ENCODE results near the gene HSPB1.

HSPB1 gene

GRCh38 chr7:76338298-76339084, 36.0 kb downstream of the HSPB1 start:
- Histone ChIP-seq H3K9me3 (ENCODE audit: control insufficient read depth in 1 of 2, low read length in 2 of 2) (no peaks in the 10 kb centered on the region), H3K4me3 (ENCODE audit: low read depth in 1 of 2, low read length in 2 of 2) (no peak overlapping the region), H3K4me1 (ENCODE audit: control insufficient read depth in 1 of 2, insufficient read depth in 2 of 2, low read length in 2 of 2) (peaks cover 4 to 46% of the 10 kb centered on the region in 2 donors), H3K36me3 (ENCODE audit: control insufficient read depth in 1 of 2, insufficient read depth in 2 of 2, low read length in 2 of 2) (peaks cover 5 to 9% of the 10 kb centered on the region in 2 donors), H3K27ac (ENCODE audit: low read length) (no peak overlapping the region), H3K27me3 (ENCODE audit: low read depth, low read length) (no peaks in the 10 kb centered on the region)

GRCh38 chr7:76340617-76341131, 38.2 kb downstream of the HSPB1 start:
- H3K4me3 ChIP-seq (ENCODE audit: low read depth in 1 of 2, low read length in 2 of 2), result no peak overlapping the region
- no peaks in the 10 kb centered on the region for H3K9me3 ChIP-seq (ENCODE audit: control insufficient read depth in 1 of 2, low read length in 2 of 2)
- H3K27me3 ChIP-seq (ENCODE audit: low read depth, low read length), result no peaks in the 10 kb centered on the region
- H3K27ac ChIP-seq (ENCODE audit: low read length), result no peak overlapping the region
- H3K36me3 ChIP-seq (ENCODE audit: control insufficient read depth in 1 of 2, insufficient read depth in 2 of 2, low read length in 2 of 2), result peaks cover 14 to 25% of the 10 kb centered on the region in 2 donors
- peaks cover 0 to 34% of the 10 kb centered on the region in 2 donors for H3K4me1 ChIP-seq (ENCODE audit: control insufficient read depth in 1 of 2, insufficient read depth in 2 of 2, low read length in 2 of 2)

- H3K4me3 ChIP-seq (ENCODE audit: low read depth in 1 of 2, low read length in 2 of 2), result no peak overlapping the region
- peaks cover 28 to 34% of the 10 kb centered on the region in 2 donors for H3K36me3 ChIP-seq (ENCODE audit: control insufficient read depth in 1 of 2, insufficient read depth in 2 of 2, low read length in 2 of 2)
- no peaks in the 10 kb centered on the region for H3K9me3 ChIP-seq (ENCODE audit: control insufficient read depth in 1 of 2, low read length in 2 of 2)
- H3K4me1 ChIP-seq (ENCODE audit: control insufficient read depth in 1 of 2, insufficient read depth in 2 of 2, low read length in 2 of 2), result peaks cover 0 to 31% of the 10 kb centered on the region in 2 donors
- H3K27ac ChIP-seq (ENCODE audit: low read length), result no peak overlapping the region
- no peaks in the 10 kb centered on the region for H3K27me3 ChIP-seq (ENCODE audit: low read depth, low read length)
These were observed 39.7 kb downstream of the HSPB1 start for GRCh38 chr7:76342222-76342621.

- Histone ChIP-seq H3K27me3 (ENCODE audit: low read depth, low read length) (no peaks in the 10 kb centered on the region), H3K9me3 (ENCODE audit: control insufficient read depth in 1 of 2, low read length in 2 of 2) (no peaks in the 10 kb centered on the region), H3K4me1 (ENCODE audit: control insufficient read depth in 1 of 2, insufficient read depth in 2 of 2, low read length in 2 of 2) (peaks cover 0 to 26% of the 10 kb centered on the region in 2 donors), H3K4me3 (ENCODE audit: low read depth in 1 of 2, low read length in 2 of 2) (no peak overlapping the region), H3K36me3 (ENCODE audit: control insufficient read depth in 1 of 2, insufficient read depth in 2 of 2, low read length in 2 of 2) (peaks cover 28 to 39% of the 10 kb centered on the region in 2 donors), H3K27ac (ENCODE audit: low read length) (no peak overlapping the region)
These were observed 40.9 kb downstream of the HSPB1 start for GRCh38 chr7:76343294-76343930.

GRCh38 chr7:76343931-76344321, 41.5 kb downstream of the HSPB1 start:
- Histone ChIP-seq H3K27me3 (ENCODE audit: low read depth, low read length) (no peaks in the 10 kb centered on the region), H3K27ac (ENCODE audit: low read length) (no peak overlapping the region), H3K36me3 (ENCODE audit: control insufficient read depth in 1 of 2, insufficient read depth in 2 of 2, low read length in 2 of 2) (peaks cover 28 to 39% of the 10 kb centered on the region in 2 donors), H3K4me1 (ENCODE audit: control insufficient read depth in 1 of 2, insufficient read depth in 2 of 2, low read length in 2 of 2) (peaks cover 0 to 26% of the 10 kb centered on the region in 2 donors), H3K4me3 (ENCODE audit: low read depth in 1 of 2, low read length in 2 of 2) (no peak overlapping the region), H3K9me3 (ENCODE audit: control insufficient read depth in 1 of 2, low read length in 2 of 2) (no peaks in the 10 kb centered on the region)

- Histone ChIP-seq H3K4me1 (ENCODE audit: control insufficient read depth in 1 of 2, insufficient read depth in 2 of 2, low read length in 2 of 2) (peaks cover 0 to 14% of the 10 kb centered on the region in 2 donors), H3K4me3 (ENCODE audit: low read depth in 1 of 2, low read length in 2 of 2) (no peak overlapping the region), H3K27me3 (ENCODE audit: low read depth, low read length) (no peaks in the 10 kb centered on the region), H3K27ac (ENCODE audit: low read length) (peak overlapping the region; percentile 53), H3K9me3 (ENCODE audit: control insufficient read depth in 1 of 2, low read length in 2 of 2) (no peaks in the 10 kb centered on the region), H3K36me3 (ENCODE audit: control insufficient read depth in 1 of 2, insufficient read depth in 2 of 2, low read length in 2 of 2) (peaks cover 25 to 51% of the 10 kb centered on the region in 2 donors)
These were observed 43.6 kb downstream of the HSPB1 start for GRCh38 chr7:76346097-76346496.

GRCh38 chr7:76346778-76347177, 44.3 kb downstream of the HSPB1 start:
- peaks cover 0 to 8% of the 10 kb centered on the region in 2 donors for H3K4me1 ChIP-seq (ENCODE audit: control insufficient read depth in 1 of 2, insufficient read depth in 2 of 2, low read length in 2 of 2)
- H3K27ac ChIP-seq (ENCODE audit: low read length), result peak overlapping the region; percentile 53
- peaks cover 25 to 51% of the 10 kb centered on the region in 2 donors for H3K36me3 ChIP-seq (ENCODE audit: control insufficient read depth in 1 of 2, insufficient read depth in 2 of 2, low read length in 2 of 2)
- H3K9me3 ChIP-seq (ENCODE audit: control insufficient read depth in 1 of 2, low read length in 2 of 2), result no peaks in the 10 kb centered on the region
- H3K27me3 ChIP-seq (ENCODE audit: low read depth, low read length), result no peaks in the 10 kb centered on the region
- H3K4me3 ChIP-seq (ENCODE audit: low read depth in 1 of 2, low read length in 2 of 2), result no peak overlapping the region

- no peaks in the 10 kb centered on the region for H3K9me3 ChIP-seq (ENCODE audit: control insufficient read depth in 1 of 2, low read length in 2 of 2)
- H3K27me3 ChIP-seq (ENCODE audit: low read depth, low read length), result no peaks in the 10 kb centered on the region
- peaks cover 25 to 47% of the 10 kb centered on the region in 2 donors for H3K36me3 ChIP-seq (ENCODE audit: control insufficient read depth in 1 of 2, insufficient read depth in 2 of 2, low read length in 2 of 2)
- H3K4me3 ChIP-seq (ENCODE audit: low read depth in 1 of 2, low read length in 2 of 2), result no peak overlapping the region
- H3K27ac ChIP-seq (ENCODE audit: low read length), result no peak overlapping the region
- H3K4me1 ChIP-seq (ENCODE audit: control insufficient read depth in 1 of 2, insufficient read depth in 2 of 2, low read length in 2 of 2), result peaks cover 0 to 13% of the 10 kb centered on the region in 2 donors
These were observed 45.2 kb downstream of the HSPB1 start for GRCh38 chr7:76347710-76348109.

GRCh38 chr7:76349313-76349885, 46.9 kb downstream of the HSPB1 start:
- Histone ChIP-seq H3K4me3 (ENCODE audit: low read depth in 1 of 2, low read length in 2 of 2) (no peak overlapping the region), H3K36me3 (ENCODE audit: control insufficient read depth in 1 of 2, insufficient read depth in 2 of 2, low read length in 2 of 2) (peaks cover 17 to 33% of the 10 kb centered on the region in 2 donors), H3K4me1 (ENCODE audit: control insufficient read depth in 1 of 2, insufficient read depth in 2 of 2, low read length in 2 of 2) (peaks cover 0 to 14% of the 10 kb centered on the region in 2 donors)

GRCh38 chr7:76351372-76351771, 48.9 kb downstream of the HSPB1 start:
- peaks cover 4 to 30% of the 10 kb centered on the region in 2 donors for H3K4me1 ChIP-seq (ENCODE audit: control insufficient read depth in 1 of 2, insufficient read depth in 2 of 2, low read length in 2 of 2)

More at GRCh38 chr7:76349313-76349885, 46.9 kb downstream of the HSPB1 start:
- no peaks in the 10 kb centered on the region for H3K27me3 ChIP-seq (ENCODE audit: low read depth, low read length)
- H3K27ac ChIP-seq (ENCODE audit: low read length), result no peak overlapping the region
- H3K9me3 ChIP-seq (ENCODE audit: control insufficient read depth in 1 of 2, low read length in 2 of 2), result no peaks in the 10 kb centered on the region

GRCh38 chr7:76352193-76352592, 49.7 kb downstream of the HSPB1 start:
- H3K4me3 ChIP-seq (ENCODE audit: low read depth in 1 of 2, low read length in 2 of 2), result no peak overlapping the region
- H3K27me3 ChIP-seq (ENCODE audit: low read depth, low read length), result no peaks in the 10 kb centered on the region
- H3K9me3 ChIP-seq (ENCODE audit: control insufficient read depth in 1 of 2, low read length in 2 of 2), result no peaks in the 10 kb centered on the region
- H3K36me3 ChIP-seq (ENCODE audit: control insufficient read depth in 1 of 2, insufficient read depth in 2 of 2, low read length in 2 of 2), result peaks cover under 1 to 21% of the 10 kb centered on the region in 2 donors
- no peak overlapping the region for H3K27ac ChIP-seq (ENCODE audit: low read length)
- peaks cover 11 to 38% of the 10 kb centered on the region in 2 donors for H3K4me1 ChIP-seq (ENCODE audit: control insufficient read depth in 1 of 2, insufficient read depth in 2 of 2, low read length in 2 of 2)

More at GRCh38 chr7:76351372-76351771, 48.9 kb downstream of the HSPB1 start:
- Histone ChIP-seq H3K4me3 (ENCODE audit: low read depth in 1 of 2, low read length in 2 of 2) (no peak overlapping the region), H3K9me3 (ENCODE audit: control insufficient read depth in 1 of 2, low read length in 2 of 2) (no peaks in the 10 kb centered on the region), H3K36me3 (ENCODE audit: control insufficient read depth in 1 of 2, insufficient read depth in 2 of 2, low read length in 2 of 2) (peaks cover 8 to 29% of the 10 kb centered on the region in 2 donors), H3K27ac (ENCODE audit: low read length) (no peak overlapping the region), H3K27me3 (ENCODE audit: low read depth, low read length) (no peaks in the 10 kb centered on the region)

Measured in muscle layer of duodenum (tissue), 2 donors.